Fibroblast of skin of back (primary cell): Measurements from ENCODE around the gene WNT2.
"Not testable (repeated sequence)": the region's sequence is repeated elsewhere in the genome, so short reads cannot be mapped to it uniquely, and the experiment has no call there.

Experiments used
- DNase-seq: peaks from one replicate; pipeline ENCODE4 v3.0.0-alpha.2; 2013

WNT2 gene

GRCh38 chr7:117259615-117260014 lies 63.2 kb downstream of the WNT2 start:
- DNase-seq: peak; percentile 88

DNA sequence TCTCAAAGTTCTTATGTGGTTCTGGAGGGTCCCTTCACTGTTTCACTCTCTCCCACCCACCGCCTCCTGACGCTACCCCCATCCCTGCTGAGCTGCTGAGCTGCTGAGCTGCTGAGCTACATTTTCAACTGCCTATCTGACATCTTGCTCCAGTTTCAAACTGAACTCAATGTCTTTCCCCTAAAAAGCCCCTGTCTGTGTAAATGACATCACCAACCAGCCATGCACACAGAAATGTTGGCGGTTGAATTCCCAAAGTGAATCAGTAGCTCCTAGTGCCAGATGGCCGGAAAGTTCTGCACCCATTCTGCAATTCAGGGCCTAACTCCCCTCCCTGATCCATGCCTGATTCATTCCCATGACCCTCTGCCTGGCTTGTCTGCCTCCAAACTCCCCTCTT lies 71.2 kb downstream of the WNT2 start:
- DNase-seq: peak; percentile 94

GRCh38 chr7:117250801-117251200 lies 72.1 kb downstream of the WNT2 start:
- DNase-seq: peak; percentile 87

GRCh38 chr7:117250245-117250644 lies 72.6 kb downstream of the WNT2 start:
- DNase-seq: no peak

DNA sequence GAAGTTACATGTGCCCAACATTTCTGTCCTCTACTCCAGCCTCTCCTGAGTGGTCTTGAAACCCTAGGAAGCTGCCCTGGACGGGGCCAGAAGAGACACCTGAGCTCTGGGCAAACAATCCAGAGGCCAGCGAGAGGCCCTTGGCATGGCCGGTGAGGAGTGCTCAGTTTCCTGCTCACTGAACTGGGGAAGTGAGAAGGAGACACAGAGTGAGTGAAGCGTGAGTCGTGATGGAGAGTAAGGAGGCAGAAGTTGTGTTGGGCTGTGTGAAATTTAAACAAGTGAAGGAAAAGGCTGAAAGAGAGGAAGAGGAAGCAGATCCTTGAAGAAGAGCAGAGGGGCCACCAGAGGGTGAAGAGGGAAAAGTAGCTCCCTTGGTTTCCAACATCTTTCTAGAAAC lies 73.2 kb downstream of the WNT2 start:
- DNase-seq: no peak

DNA sequence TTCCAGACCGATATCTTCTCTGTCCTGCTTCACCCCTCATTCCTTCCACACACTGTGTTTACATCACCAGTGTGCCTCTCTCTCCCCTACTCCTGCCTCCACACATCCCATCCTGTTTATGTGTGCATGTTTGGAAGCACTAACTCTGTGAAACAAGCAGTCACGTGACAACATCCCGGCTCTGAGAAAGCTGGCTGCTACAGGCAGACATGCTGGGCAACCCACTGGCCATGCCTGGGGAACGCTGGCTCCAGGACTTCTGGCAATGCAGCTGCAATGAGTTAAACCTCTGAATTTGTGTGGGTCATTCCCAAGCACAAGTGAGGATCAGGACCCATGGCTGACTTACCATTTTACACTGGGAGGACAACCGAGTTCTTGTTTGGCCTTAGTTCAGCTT lies 74.0 kb downstream of the WNT2 start:
- DNase-seq: no peak

DNA sequence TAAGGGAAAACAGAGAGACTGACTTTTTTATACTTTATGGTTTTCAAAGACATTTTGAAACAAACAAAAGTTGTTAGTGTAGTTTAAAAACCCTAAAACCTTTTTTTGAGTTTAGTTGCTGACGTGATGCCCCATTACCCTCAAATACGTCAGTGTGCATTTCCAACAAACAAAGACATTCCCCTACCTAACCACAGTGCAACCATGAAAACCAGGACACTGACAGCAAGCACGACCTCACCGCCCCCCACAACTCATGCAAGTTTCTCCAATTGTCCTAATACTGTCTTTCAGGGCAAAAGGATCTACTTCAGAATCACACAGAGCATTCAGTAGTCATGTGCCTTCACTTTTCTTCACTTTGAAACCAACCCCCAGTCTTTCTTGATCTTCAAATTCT lies 75.0 kb downstream of the WNT2 start:
- DNase-seq: no peak

GRCh38 chr7:117245703-117246102 lies 77.2 kb downstream of the WNT2 start:
- not testable (repeated sequence) for DNase-seq

DNA sequence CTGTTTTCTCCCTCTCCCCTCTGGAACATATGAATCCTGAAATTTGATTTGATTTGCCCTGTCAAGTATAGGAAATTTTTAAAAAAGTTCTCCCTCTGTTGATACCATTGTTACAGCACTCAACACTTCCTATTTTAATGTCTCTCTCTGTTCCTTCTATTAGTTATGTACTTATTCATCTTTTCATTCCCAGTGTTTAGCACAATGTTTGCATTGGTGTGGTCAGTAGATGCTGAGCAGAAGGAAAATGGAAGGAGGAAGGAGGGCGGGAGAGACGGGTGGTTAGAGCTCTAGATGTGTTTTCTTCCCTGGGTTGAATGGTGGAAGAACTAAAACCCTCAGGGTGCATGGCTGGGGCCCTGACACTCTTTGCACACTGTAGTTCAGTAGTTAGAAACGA lies 79.5 kb downstream of the WNT2 start:
- no peak for DNase-seq

DNA sequence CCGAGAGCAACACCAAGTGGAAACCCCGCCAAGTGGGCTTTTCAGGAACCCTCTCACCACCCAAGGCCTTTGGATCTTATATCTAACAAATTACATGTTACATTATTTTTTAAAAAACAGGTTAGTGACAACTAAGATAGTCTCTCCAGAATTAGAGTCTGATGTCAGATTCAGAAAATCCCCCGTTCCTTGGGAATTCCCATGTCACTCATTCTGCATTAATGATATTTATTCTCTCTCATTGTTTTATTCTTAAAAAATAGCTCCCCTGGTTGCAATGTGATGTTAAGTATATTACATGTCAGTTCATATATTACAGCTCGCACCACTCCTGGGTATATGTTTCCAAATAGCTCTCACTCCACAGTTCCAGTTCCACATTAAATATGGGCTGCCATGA lies 81.8 kb downstream of the WNT2 start:
- no peak for DNase-seq

DNA sequence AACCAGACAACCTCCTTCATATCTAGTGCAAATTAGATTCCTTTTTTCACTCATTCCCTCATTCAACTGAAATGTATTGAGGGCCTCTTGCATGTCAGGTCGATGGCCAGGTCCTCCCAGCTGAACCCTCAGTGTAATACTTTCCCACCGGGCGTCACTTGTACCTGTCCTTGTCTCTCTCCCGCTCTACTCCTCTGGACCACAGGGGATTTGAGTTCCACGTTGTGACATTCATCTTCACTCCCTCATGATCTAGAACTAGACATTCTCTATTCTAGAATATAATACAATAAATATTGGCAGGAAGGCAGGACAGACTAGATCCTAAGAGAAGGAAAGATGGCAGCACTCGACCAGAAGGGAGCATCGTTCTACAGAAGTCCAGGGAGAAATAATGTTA lies 83.9 kb downstream of the WNT2 start:
- DNase-seq: no peak

- DNase-seq: no peak
These were observed 84.4 kb downstream of the WNT2 start for GRCh38 chr7:117238472-117238871.

- DNase-seq: no peak
These were observed 85.2 kb downstream of the WNT2 start for GRCh38 chr7:117237646-117238045.

DNA sequence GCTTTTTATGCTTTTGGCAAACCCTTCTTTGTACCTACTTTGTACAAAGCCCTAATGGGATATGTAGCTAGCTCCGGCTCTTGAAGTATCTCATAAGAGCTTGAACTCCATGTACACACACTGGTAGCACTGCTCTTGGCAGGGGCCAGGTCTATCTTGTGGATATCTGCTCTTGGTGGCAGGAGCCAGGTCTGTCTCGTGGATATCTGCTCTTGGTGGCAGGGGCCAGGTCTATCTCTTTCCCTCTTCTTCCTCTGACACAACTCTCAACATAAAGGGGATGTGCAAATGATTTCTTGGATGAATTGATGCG lies 91.9 kb downstream of the WNT2 start:
- DNase-seq: no peak

GRCh38 chr7:117230276-117231046 lies 92.4 kb downstream of the WNT2 start:
- peak; percentile 83 for DNase-seq

DNA sequence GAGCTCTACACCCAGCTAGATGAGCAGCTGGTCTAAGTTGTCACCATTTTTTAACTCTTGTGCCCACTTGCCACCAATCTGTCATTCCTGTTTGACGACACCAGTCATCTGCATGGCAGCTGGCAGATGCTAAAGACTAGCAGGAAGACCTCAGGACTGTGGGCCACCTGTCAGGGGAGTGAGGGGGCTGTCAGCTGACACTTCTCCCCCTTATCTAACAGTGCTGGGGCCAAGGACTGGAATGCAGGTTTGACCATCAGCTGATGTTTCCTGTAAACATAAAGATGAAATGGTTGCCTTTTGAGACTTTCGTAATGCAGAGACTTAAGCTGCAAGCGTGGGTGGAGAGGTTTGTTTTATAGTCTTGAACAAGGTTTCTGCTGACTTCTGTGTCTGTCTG lies 93.5 kb downstream of the WNT2 start:
- no peak for DNase-seq

DNA sequence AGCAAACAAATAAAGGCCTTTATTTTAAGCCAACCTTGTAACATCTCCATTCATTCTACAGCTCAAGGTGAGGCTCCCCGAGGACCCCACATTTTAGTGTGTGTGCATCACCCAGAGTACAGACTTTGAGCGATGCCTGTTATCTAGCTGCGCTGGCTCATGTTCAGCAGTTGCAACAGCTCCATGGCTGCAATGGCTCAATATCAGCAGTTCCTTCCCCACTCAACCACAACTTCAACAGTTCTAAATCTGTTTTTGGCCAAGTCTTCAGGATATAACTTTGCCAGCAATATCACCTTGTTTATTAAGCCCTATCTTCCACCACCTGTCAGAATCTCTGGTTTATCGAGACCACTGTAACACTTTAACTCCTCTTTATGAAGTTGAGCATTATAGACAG lies 95.8 kb downstream of the WNT2 start:
- no peak for DNase-seq

- DNase-seq: no peak
These were observed 97.3 kb downstream of the WNT2 start for GRCh38 chr7:117225536-117225935.
